K562 (cell line): ENCODE data around the gene NDUFS3. TPM values are rescaled to one million over a fixed set of nuclear protein-coding genes. Genes with fewer than 3 reads are reported as not detected.

Source experiments
- ATAC-seq: fragments of 200-7000 bp; cut with Tn5 transposase; 3 replicates; pipeline ENCODE4 v1.9.1; 2020; ENCODE audit warnings: moderate library complexity
- BruUV-seq: library from RNA; stranded (reverse); fragments of 400-500 nt; replicated peaks from 2 replicates; lab custom pipeline; 2021; lab: Mats Ljungman, UMichigan
- CTCF ChIA-PET: fragments of 300-600 bp; formaldehyde crosslinking; extraction: SDS; loops from one replicate; lab custom pipeline; 2021; ENCODE audit warnings: low intra/inter-chr PET ratio; lab: Yijun Ruan, JAX
- POLR2A ChIA-PET: fragments of 300-600, 350-650 bp; sonication (Branson Sonifier 250); formaldehyde crosslinking; extraction: SDS; loops from one replicate; lab custom pipeline; 2021; ENCODE audit warnings: antibody characterized with exemption, inconsistent platforms; lab: Yijun Ruan, JAX
- DNase-seq, 4 experiments: peaks; one replicate each; pipeline versions ENCODE4 v3.0.0 to v3.0.0-alpha.2; 2011 to 2018; ENCODE audit warnings: low spot score in 3 of 4, mixed read lengths in 3 of 4; ENCODE audit errors: extremely low read depth in 1 of 4
- FAIRE-seq: peaks from 2 replicates; lab custom pipeline; 2011; peaks lifted over from hg19 to GRCh38; lab: Jason Lieb, UNC
- H2AFZ ChIP-seq: 2 replicates; pipeline ENCODE4 v1.6.0; 2011; ENCODE audit warnings: low read depth, low read length, control low read depth, inconsistent platforms
- H3K27ac ChIP-seq: fragments of 200-600 bp; 3 replicates; pipeline ENCODE4 v1.8.0; 2011; ENCODE audit warnings: low read depth, mild to moderate bottlenecking, control low read depth, inconsistent platforms, low read length, moderate library complexity, mixed read lengths; ENCODE audit errors: extremely low read depth
- H3K27me3 ChIP-seq, 2 experiments: fragments of 300-600 bp in 1 of 2; 2 replicates in 1 of 2; 3 replicates in 1 of 2; pipeline versions ENCODE4 v1.6.0 to v1.8.0; 2011; ENCODE audit warnings: inconsistent platforms in 2 of 2, low read length in 2 of 2, mild to moderate bottlenecking in 1 of 2, mixed read lengths in 1 of 2, moderate library complexity in 1 of 2; ENCODE audit not compliant: control insufficient read depth in 2 of 2, insufficient read depth in 2 of 2
- H3K36me3 ChIP-seq: fragments of 300-600 bp; 3 replicates; pipeline ENCODE4 v1.8.0; 2011; ENCODE audit warnings: mild to moderate bottlenecking, low read length, inconsistent platforms; ENCODE audit not compliant: control insufficient read depth, insufficient read depth
- H3K4me1 ChIP-seq, 2 experiments: fragments of 200-600 bp in 1 of 2; replicated peaks in 1 of 2; 2 replicates in 1 of 2; 3 replicates in 1 of 2; pipeline versions ENCODE4 v1.5.1 to v1.8.0; 2011; ENCODE audit warnings: inconsistent platforms in 2 of 2, low read length in 2 of 2, mild to moderate bottlenecking in 1 of 2, mixed read lengths in 1 of 2, moderate library complexity in 1 of 2; ENCODE audit not compliant: control insufficient read depth in 2 of 2, insufficient read depth in 2 of 2
- H3K4me2 ChIP-seq: 2 replicates; pipeline ENCODE4 v1.6.1; 2011; ENCODE audit warnings: low read length, control low read depth, inconsistent platforms, mixed read lengths; ENCODE audit not compliant: insufficient read depth
- H3K4me3 ChIP-seq: fragments of 200-600 bp; sonication (generic), shearing (Covaris generic); 2 replicates; pipeline ENCODE4 v1.5.1; 2016; ENCODE audit warnings: control low read depth, inconsistent platforms
- H3K79me2 ChIP-seq: fragments of 200-600 bp; 3 replicates; pipeline ENCODE4 v1.8.0; 2011; ENCODE audit warnings: low read length, inconsistent platforms; ENCODE audit not compliant: control insufficient read depth, insufficient read depth
- H3K9ac ChIP-seq, 2 experiments: 2 replicates each; pipeline versions ENCODE4 v1.6.0 to v1.6.1; 2011; ENCODE audit warnings: low read depth in 2 of 2, low read length in 2 of 2, control low read depth in 1 of 2, inconsistent platforms in 1 of 2, mild to moderate bottlenecking in 1 of 2, mixed read lengths in 1 of 2; ENCODE audit not compliant: insufficient read depth in 1 of 2
- H3K9me1 ChIP-seq: one replicate; pipeline ENCODE4 v1.6.0; 2011; ENCODE audit warnings: inconsistent platforms, mild to moderate bottlenecking, low read length, moderate library complexity; ENCODE audit not compliant: control insufficient read depth, insufficient read depth
- H3K9me3 ChIP-seq: replicated peaks from 2 replicates; pipeline ENCODE4 v1.5.1; 2011; ENCODE audit warnings: low read depth, low read length, inconsistent platforms; ENCODE audit not compliant: control insufficient read depth, insufficient read depth
- H4K20me1 ChIP-seq: replicated peaks from 2 replicates; pipeline ENCODE4 v1.6.1; 2011; ENCODE audit warnings: low read length, inconsistent platforms, mixed read lengths; ENCODE audit not compliant: control insufficient read depth, insufficient read depth
- BCOR ChIP-seq: fragments of 450-650 bp; IDR thresholded peaks from 2 replicates; pipeline ENCODE4 v1.6.1; 2016
- BRD9 ChIP-seq: fragments of 450-650 bp; IDR thresholded peaks from 2 replicates; pipeline ENCODE4 v1.6.1; 2018; ENCODE audit warnings: low read depth; ENCODE audit not compliant: partially characterized antibody
- ESRRA ChIP-seq: fragments of 450-650 bp; IDR thresholded peaks from 2 replicates; pipeline ENCODE4 v1.6.1; 2014; ENCODE audit warnings: low read depth, mild to moderate bottlenecking, moderate library complexity, borderline replicate concordance
- HDAC1 ChIP-seq, 2 experiments: fragments of 450-650 bp; IDR thresholded peaks; 2 replicates each; pipeline ENCODE4 v1.6.1; 2016 to 2017; ENCODE audit warnings: inconsistent platforms in 1 of 2, mild to moderate bottlenecking in 1 of 2, moderate library complexity in 1 of 2
- KDM1A ChIP-seq, 2 experiments: fragments of 450-650 bp; IDR thresholded peaks; 2 replicates each; pipeline ENCODE4 v1.6.1; 2016; ENCODE audit warnings: mild to moderate bottlenecking in 2 of 2
- RBM25 ChIP-seq: fragments of 200-400 bp; formaldehyde crosslinking; IDR thresholded peaks from 2 replicates; pipeline ENCODE4 v1.6.1; 2018; ENCODE audit warnings: low read length, low read depth, moderate library complexity; ENCODE audit not compliant: severe bottlenecking
- SMARCC2 ChIP-seq: fragments of 450-650 bp; IDR thresholded peaks from 2 replicates; pipeline ENCODE4 v1.6.1; 2017; ENCODE audit warnings: antibody characterized with exemption, moderate library complexity, mild to moderate bottlenecking, low read depth
- SP1 ChIP-seq: sonication (generic); formaldehyde crosslinking; IDR thresholded peaks from 2 replicates; pipeline ENCODE4 v1.8.1; 2022; ENCODE audit warnings: mild to moderate bottlenecking, missing genetic modification reagents
- ZNF184 ChIP-seq: sonication (generic); formaldehyde crosslinking; IDR thresholded peaks from 2 replicates; pipeline ENCODE4 v1.5.0; 2020; ENCODE audit warnings: missing genetic modification reagents
- ZNF239 ChIP-seq: fragments of 250-450 bp; sonication (Bioruptor Pico); IDR thresholded peaks from 2 replicates; pipeline ENCODE4 v1.4.0; 2020; ENCODE audit warnings: mild to moderate bottlenecking
- WGBS: fragments of 100-300 bp; shearing (Covaris generic); methylation state at CpG from one replicate; pipeline ENCODE4 v1.1.6; 2016; ENCODE audit warnings: low coverage, mixed read lengths; ENCODE audit not compliant: insufficient coverage; ENCODE audit errors: missing lambda C conversion rate; 5-methylcytosine and 5-hydroxymethylcytosine counted together
- in situ Hi-C: fragments of 300-500 bp; cut with MboI; formaldehyde crosslinking; loops from 4 replicates; pipeline ENCODE4 v1.15.0; 2018; ENCODE audit warnings: inconsistent platforms, mixed read lengths
- intact Hi-C: fragments of 100-400 bp; cut with micrococcal nuclease; formaldehyde crosslinking; loops from 2 replicates; pipeline ENCODE4 v1.14.2; 2022
- polyA plus RNA-seq, 8 experiments: library from polyadenylated mRNA; depleted of rRNA in 4 of 8; stranded (reverse) in 5 of 8; unstranded in 3 of 8; fragments of >200 nt; fragmentation: Nextera tagmentation in 2 of 8; fragmentation: Illumina TruSeq in 1 of 8; extraction: Ambion mirVana in 2 of 8; extraction: Trizol in 1 of 8; gene quantifications; 2 replicates each; pipeline versions ENCODE4 v1.2.1 to v1.2.3, GENCODE V29; 2011 to 2014; ENCODE audit warnings: inconsistent platforms in 1 of 8, missing spikeins in 1 of 8
- total RNA-seq, 7 experiments: library from RNA; depleted of rRNA in 6 of 7; stranded (reverse); fragments of >200 nt in 6 of 7; fragmentation: Illumina TruSeq in 2 of 7; extraction: Trizol in 2 of 7; gene quantifications; 2 replicates each; pipeline versions ENCODE4 v1.2.1 to v1.2.3, GENCODE V29; 2011 to 2021; ENCODE audit warnings: low replicate concordance in 1 of 7

The NDUFS3 gene
- total and polyA plus RNA-seq, 9 of the 15 experiments (the other 6 are each of a cell fraction or from before 2014, with no cell fraction given), result 38.7 to 341 (median 194) TPM

GRCh38 chr11:47592251-47592650 is 13.4 kb downstream of the NDUFS3 start:
- H3K27me3 ChIP-seq, result peaks cover 24 to 35% of the 10 kb centered on the region in 2 experiments
- no peak for TF ChIP-seq ZNF239 (CRISPR knock-in tag)
- no peak for TF ChIP-seq ZNF184 (CRISPR knock-in tag)
- TF ChIP-seq SMARCC2, result no peak
- in situ Hi-C loops, result no loop called here
- H4K20me1 ChIP-seq, result no peaks in the 10 kb centered on the region
- peaks cover 3% of the 10 kb centered on the region for H3K9me1 ChIP-seq
- H3K4me3 ChIP-seq, result no peak overlapping the region
- ChIA-PET CTCF (no interaction called here), POLR2A (interaction anchor here (0.7 to 6.2 kb wide), 3 partner anchors 7 to 15 kb away, joined by 3 to 35 read pairs (median 4); partner anchors contain the start of gene FAM180B)
- H3K27ac ChIP-seq, result no peak overlapping the region
- no TSS peak for BruUV-seq
- DNase-seq (no peak), FAIRE-seq (no peak), ATAC-seq (no peak; the same call in 2 of the 3 replicates)
- no peak overlapping the region for H3K4me2 ChIP-seq
- H3K9me3 ChIP-seq, result no peaks in the 10 kb centered on the region
- intact Hi-C loops, result no loop called here
- H3K36me3 ChIP-seq, result no peaks in the 10 kb centered on the region
- H3K4me1 ChIP-seq, result peaks cover 0 to 21% of the 10 kb centered on the region in 2 experiments; a peak in 2 of 5 replicates
- H2AFZ ChIP-seq, result no peak overlapping the region
- 6% methylated on average over 4 of the region's 4 CpGs for WGBS
- H3K79me2 ChIP-seq, result no peaks in the 10 kb centered on the region
- H3K9ac ChIP-seq, result no peak overlapping the region; a peak in 1 of 4 replicates

GRCh38 chr11:47592970-47593369 is 14.1 kb downstream of the NDUFS3 start:
- 18% methylated on average over 2 of the region's 2 CpGs for WGBS
- Histone ChIP-seq H2AFZ (no peak overlapping the region), H3K27me3 (peaks cover 24 to 35% of the 10 kb centered on the region in 2 experiments), H3K4me2 (no peak overlapping the region), H3K9me1 (peaks cover 3% of the 10 kb centered on the region), H3K36me3 (no peaks in the 10 kb centered on the region), H3K79me2 (no peaks in the 10 kb centered on the region), H3K9ac (no peak overlapping the region), H3K4me1 (peaks cover 0 to 16% of the 10 kb centered on the region in 2 experiments; a peak in 2 of 5 replicates), H4K20me1 (no peaks in the 10 kb centered on the region), H3K4me3 (no peak overlapping the region), H3K9me3 (no peaks in the 10 kb centered on the region), H3K27ac (no peak overlapping the region)
- in situ Hi-C loops, result no loop called here
- ChIA-PET CTCF (no interaction called here), POLR2A (interaction anchor here (0.6 to 6.2 kb wide), 3 partner anchors 8 to 234 kb away, joined by 3 to 35 read pairs (median 3); partner anchors contain the start of gene FAM180B)
- FAIRE-seq (no peak), ATAC-seq (no peak), DNase-seq (no peak)
- intact Hi-C loops, result no loop called here
- no TSS peak for BruUV-seq
- TF ChIP-seq BCOR (peak; percentile 88), HDAC1 (IDR thresholded peaks at IDR 0.05) (no peak), SP1 (CRISPR knock-in tag) (no peak), BRD9 (no peak), RBM25 (peak; percentile 53), ESRRA (0 out of 2 replicates have a peak, but pooled peaks have one; percentile 45), KDM1A (IDR thresholded peaks at IDR 0.05) (0 out of 4 replicates have a peak, but pooled peaks of 1 of the 2 experiments have one; percentile 26)
